Measurements from ENCODE around the gene KEL.

KEL gene

GRCh38 chr7:142896741-142897379 lies 65.3 kb downstream of the KEL start:
- no peak for DNase-seq

DNA sequence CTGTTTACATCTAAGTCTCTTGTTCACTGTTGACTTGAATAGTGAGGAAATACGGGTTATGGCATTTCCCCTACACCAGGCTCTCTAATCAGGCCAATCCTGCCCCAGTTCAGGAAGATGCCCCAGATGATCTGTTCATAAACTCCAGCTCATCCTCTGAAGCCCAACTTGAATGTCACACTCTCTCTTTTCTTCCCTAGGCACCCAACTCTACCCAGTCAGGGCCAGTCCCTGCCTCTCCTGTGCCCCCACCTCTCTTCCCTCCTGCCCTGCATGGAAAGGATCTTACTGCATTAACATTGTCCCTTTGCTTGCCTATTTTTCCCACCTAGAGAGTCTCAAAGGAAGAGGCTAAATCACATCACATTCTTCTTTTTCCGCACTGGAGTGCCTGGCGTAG lies 66.0 kb downstream of the KEL start:
- DNase-seq = no peak

- DNase-seq = no peak
Observed at GRCh38 chr7:142894985-142895593, 67.1 kb downstream of the KEL start.

DNA sequence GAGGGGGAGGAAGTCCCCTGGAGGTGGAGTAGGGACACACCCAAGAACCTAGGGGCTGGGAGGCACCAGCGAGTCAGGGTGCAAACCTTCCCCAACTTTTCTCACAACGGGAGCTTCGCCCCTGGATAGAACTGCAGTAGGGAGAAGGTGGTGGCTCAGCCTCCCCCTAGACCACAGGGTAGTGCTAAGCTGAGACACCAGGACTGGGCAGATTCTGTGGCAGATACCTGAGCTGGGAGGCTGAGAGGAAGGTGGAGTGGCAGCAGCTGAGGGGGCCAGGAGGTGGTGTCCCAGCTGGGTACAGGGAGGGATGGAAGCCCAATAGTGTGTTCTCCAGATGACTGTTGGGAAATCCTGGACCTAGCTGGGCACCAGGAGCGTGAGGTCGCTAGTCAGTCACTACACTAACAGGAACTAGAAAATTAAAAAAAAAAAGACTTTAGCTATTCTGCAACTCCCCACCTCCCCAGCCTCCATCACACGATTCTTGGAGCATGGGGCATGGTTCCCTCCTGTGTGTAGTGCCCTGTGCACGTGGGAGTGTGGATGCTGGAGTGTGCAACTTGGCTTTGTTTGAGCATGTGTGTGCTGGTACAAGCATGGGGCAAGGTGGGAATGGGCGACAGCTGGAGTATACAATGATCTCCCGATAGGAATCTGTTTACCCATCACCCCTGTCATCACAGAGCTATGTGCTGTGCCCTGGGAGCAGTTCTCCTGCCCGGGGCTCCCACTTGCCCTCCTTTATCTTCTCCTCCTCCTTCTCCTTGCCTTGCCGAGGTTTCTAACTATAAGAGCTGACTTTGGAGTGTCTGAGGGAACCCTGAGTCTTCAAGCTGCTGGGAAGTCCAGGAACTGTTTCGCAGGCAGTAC lies 67.8 kb downstream of the KEL start:
- DNase-seq = no peak

GRCh38 chr7:142892951-142893350 lies 69.2 kb downstream of the KEL start:
- no peak for DNase-seq

GRCh38 chr7:142891490-142892082 lies 70.6 kb downstream of the KEL start:
- no peak for DNase-seq
